H9 (cell line): Measurements from ENCODE around the gene THOC2. TPM values are rescaled to one million over a fixed set of nuclear protein-coding genes. Genes with fewer than 3 reads are reported as not detected.

Experiments
- DNase-seq: peaks from one replicate; pipeline ENCODE4 v3.0.0-alpha.2; 2017
- H2AFZ ChIP-seq: one replicate; pipeline ENCODE4 v1.6.1; 2013; ENCODE audit warnings: mild to moderate bottlenecking, low read length, control low read depth, moderate library complexity
- H2AK5ac ChIP-seq: 2 replicates; pipeline ENCODE4 v1.6.1; 2013; ENCODE audit warnings: low read length, control low read depth, mixed read lengths; ENCODE audit not compliant: insufficient read length
- H2BK120ac ChIP-seq: one replicate; pipeline ENCODE4 v1.6.1; 2013; ENCODE audit warnings: low read depth, mild to moderate bottlenecking, low read length, control low read depth, inconsistent platforms; ENCODE audit not compliant: poor library complexity, severe bottlenecking
- H2BK12ac ChIP-seq: 2 replicates; pipeline ENCODE4 v1.6.1; 2013; ENCODE audit warnings: low read length, control low read depth, mixed read lengths, low read depth; ENCODE audit not compliant: insufficient read length
- H2BK15ac ChIP-seq: 2 replicates; pipeline ENCODE4 v1.6.1; 2013; ENCODE audit warnings: low read depth, low read length, control low read depth
- H2BK20ac ChIP-seq: one replicate; pipeline ENCODE4 v1.6.1; 2013; ENCODE audit warnings: low read depth, mild to moderate bottlenecking, low read length, control low read depth, inconsistent platforms; ENCODE audit not compliant: poor library complexity, severe bottlenecking
- H2BK5ac ChIP-seq: 2 replicates; pipeline ENCODE4 v1.6.1; 2013; ENCODE audit warnings: low read length, control low read depth, mixed read lengths; ENCODE audit not compliant: insufficient read length
- H3K14ac ChIP-seq: 2 replicates; pipeline ENCODE4 v1.6.1; 2013; ENCODE audit warnings: low read length, control low read depth; ENCODE audit not compliant: insufficient read depth
- H3K18ac ChIP-seq: 2 replicates; pipeline ENCODE4 v1.6.1; 2013; ENCODE audit warnings: low read depth, mild to moderate bottlenecking, mixed read lengths, low read length, control low read depth; ENCODE audit not compliant: insufficient read length
- H3K23ac ChIP-seq: 2 replicates; pipeline ENCODE4 v1.6.1; 2013; ENCODE audit warnings: low read length, control low read depth, mixed read lengths, low read depth; ENCODE audit not compliant: insufficient read length
- H3K23me2 ChIP-seq: 2 replicates; pipeline ENCODE4 v1.6.1; 2013; ENCODE audit warnings: low read depth, mild to moderate bottlenecking, mixed read lengths, low read length, control low read depth; ENCODE audit not compliant: insufficient read length, poor library complexity, severe bottlenecking
- H3K27ac ChIP-seq: 2 replicates; pipeline ENCODE4 v1.5.1; 2013; ENCODE audit warnings: low read length, control low read depth, mixed read lengths, low read depth; ENCODE audit not compliant: insufficient read length
- H3K27me3 ChIP-seq: 2 replicates; pipeline ENCODE4 v1.6.1; 2013; ENCODE audit warnings: low read length, control low read depth, inconsistent platforms; ENCODE audit not compliant: insufficient read depth
- H3K4ac ChIP-seq: 2 replicates; pipeline ENCODE4 v1.6.1; 2013; ENCODE audit warnings: low read depth, mild to moderate bottlenecking, control low read depth, inconsistent platforms, low read length, moderate library complexity
- H3K4me1 ChIP-seq: 2 replicates; pipeline ENCODE4 v1.6.1; 2013; ENCODE audit warnings: low read length, control low read depth, inconsistent platforms; ENCODE audit not compliant: insufficient read depth
- H3K4me2 ChIP-seq: 2 replicates; pipeline ENCODE4 v1.6.1; 2013; ENCODE audit warnings: low read length, control low read depth, mixed read lengths; ENCODE audit not compliant: insufficient read length, insufficient read depth
- H3K56ac ChIP-seq: 2 replicates; pipeline ENCODE4 v1.6.1; 2013; ENCODE audit warnings: low read depth, mild to moderate bottlenecking, mixed read lengths, low read length, control low read depth; ENCODE audit not compliant: insufficient read length
- H3K79me1 ChIP-seq: 2 replicates; pipeline ENCODE4 v1.6.1; 2013; ENCODE audit warnings: low read depth, mild to moderate bottlenecking, moderate library complexity, low read length, control low read depth, inconsistent platforms; ENCODE audit not compliant: insufficient read depth, poor library complexity, severe bottlenecking
- H3K79me2 ChIP-seq: 2 replicates; pipeline ENCODE4 v1.6.1; 2013; ENCODE audit warnings: low read length, control low read depth, inconsistent platforms; ENCODE audit not compliant: insufficient read depth
- H3K9ac ChIP-seq: 2 replicates; pipeline ENCODE4 v1.6.1; 2013; ENCODE audit warnings: low read length, control low read depth, mixed read lengths; ENCODE audit not compliant: insufficient read length; ENCODE audit errors: extremely low read depth
- H3K9me3 ChIP-seq: one replicate; pipeline ENCODE4 v1.6.1; 2013; ENCODE audit warnings: low read depth, low read length, inconsistent platforms; ENCODE audit not compliant: control insufficient read depth
- H3T11ph ChIP-seq: one replicate; pipeline ENCODE4 v1.6.1; 2013; ENCODE audit warnings: mild to moderate bottlenecking, low read length, control low read depth, inconsistent platforms
- H4K20me1 ChIP-seq: one replicate; pipeline ENCODE4 v1.6.1; 2013; ENCODE audit not compliant: control insufficient read depth, insufficient read length, insufficient read depth
- H4K5ac ChIP-seq: 2 replicates; pipeline ENCODE4 v1.6.1; 2013; ENCODE audit warnings: low read depth, mild to moderate bottlenecking, mixed read lengths, low read length, control low read depth; ENCODE audit not compliant: insufficient read length
- H4K8ac ChIP-seq: replicated peaks from 2 replicates; pipeline ENCODE4 v1.6.1; 2013; ENCODE audit warnings: low read length, control low read depth, mixed read lengths, low read depth; ENCODE audit not compliant: insufficient read length
- H4K91ac ChIP-seq: 2 replicates; pipeline ENCODE4 v1.6.1; 2013; ENCODE audit warnings: low read depth, mild to moderate bottlenecking, moderate library complexity, mixed read lengths, low read length, control low read depth; ENCODE audit not compliant: insufficient read length
- H3K27ac Mint-ChIP-seq, 3 experiments: 2 replicates in 2 of 3; 3 replicates in 1 of 3; pipeline ENCODE4 v1.8.0; 2020 to 2021; ENCODE audit warnings: mixed read lengths in 3 of 3, mild to moderate bottlenecking in 1 of 3, moderate library complexity in 1 of 3
- H3K27me3 Mint-ChIP-seq: 2 replicates; pipeline ENCODE4 v1.8.0; 2021; ENCODE audit warnings: low read depth, mild to moderate bottlenecking, moderate library complexity, mixed read lengths
- H3K36me3 Mint-ChIP-seq, 3 experiments: 2 replicates in 2 of 3; 3 replicates in 1 of 3; pipeline ENCODE4 v1.8.0; 2020 to 2021; ENCODE audit warnings: low read depth in 3 of 3, mixed read lengths in 3 of 3; ENCODE audit not compliant: insufficient read depth in 1 of 3
- H3K4me1 Mint-ChIP-seq, 2 experiments: 2 replicates each; pipeline ENCODE4 v1.8.0; 2020; ENCODE audit warnings: mixed read lengths in 2 of 2
- H3K4me3 Mint-ChIP-seq, 2 experiments: 2 replicates in 1 of 2; 3 replicates in 1 of 2; pipeline ENCODE4 v1.8.0; 2020 to 2021; ENCODE audit warnings: mild to moderate bottlenecking in 2 of 2, mixed read lengths in 2 of 2, moderate library complexity in 1 of 2
- H3K9me3 Mint-ChIP-seq, 2 experiments: 2 replicates in 1 of 2; 3 replicates in 1 of 2; pipeline ENCODE4 v1.8.0; 2020; ENCODE audit warnings: mild to moderate bottlenecking in 2 of 2, mixed read lengths in 2 of 2, moderate library complexity in 1 of 2
- CTCF ChIP-seq: fragments of 200-600 bp; sonication (generic); conservative IDR thresholded peaks from 3 replicates; pipeline ENCODE4 v1.8.0; 2021; ENCODE audit warnings: antibody characterized with exemption, mild to moderate bottlenecking
- WGBS: extraction: QIAGEN DNeasy Blood & Tissue Kit; methylation state at CpG from one replicate; pipeline ENCODE4 v1.1.7; 2013; ENCODE audit warnings: missing lambda C conversion rate, low lambda C conversion rate, mixed read lengths; ENCODE audit not compliant: insufficient read length; ENCODE audit errors: extremely low coverage; 5-methylcytosine and 5-hydroxymethylcytosine counted together
- total RNA-seq: library from RNA; stranded (reverse); gene quantifications from 2 replicates; pipeline ENCODE4 v1.2.1, GENCODE V29; 2021

The THOC2 gene
- total RNA-seq, 1 experiment from 2014 or later, result 72.1 TPM

- peaks cover 19% of the 10 kb centered on the region for H3K9me3 ChIP-seq
- H3K4me2 ChIP-seq, result no peak overlapping the region
- WGBS, result no CpG with 5 or more reads among the region's 2 CpGs
- H3K14ac ChIP-seq, result no peak overlapping the region
- no peak overlapping the region for H2BK120ac ChIP-seq
- no peak overlapping the region for H4K91ac ChIP-seq
- no peak for TF ChIP-seq CTCF
- H2AK5ac ChIP-seq, result no peak overlapping the region
- H3K79me2 ChIP-seq, result no peaks in the 10 kb centered on the region
- H3K23me2 ChIP-seq, result no peaks in the 10 kb centered on the region
- Mint-ChIP-seq H3K36me3 (peaks cover 11 to 44% (median 26%) of the 10 kb centered on the region in 3 experiments), H3K4me3 (no peak overlapping the region), H3K27ac (no peak overlapping the region; a peak in 1 of 7 replicates), H3K27me3 (no peaks in the 10 kb centered on the region), H3K4me1 (peaks cover 4 to 5% of the 10 kb centered on the region in 2 experiments), H3K9me3 (peaks cover 4 to 47% of the 10 kb centered on the region in 2 experiments; a peak in 4 of 5 replicates)
- DNase-seq, result no peak
- H2BK5ac ChIP-seq, result no peak overlapping the region
- H3K4ac ChIP-seq, result no peak overlapping the region
- no peak overlapping the region for H2BK12ac ChIP-seq
- no peak overlapping the region for H3K27ac ChIP-seq
- H4K8ac ChIP-seq, result no peak overlapping the region
- H3K23ac ChIP-seq, result no peak overlapping the region
- H2BK20ac ChIP-seq, result no peak overlapping the region
- no peak overlapping the region for H3K9ac ChIP-seq
- H3K4me1 ChIP-seq, result no peaks in the 10 kb centered on the region; the same call in 1 of the 2 replicates
- no peak overlapping the region for H4K5ac ChIP-seq
- H3T11ph ChIP-seq, result no peak overlapping the region
- no peak overlapping the region for H3K18ac ChIP-seq
- no peak overlapping the region for H2BK15ac ChIP-seq
- no peak overlapping the region for H3K56ac ChIP-seq
- no peaks in the 10 kb centered on the region for H4K20me1 ChIP-seq
- H2AFZ ChIP-seq, result no peak overlapping the region
- no peaks in the 10 kb centered on the region for H3K27me3 ChIP-seq
- H3K79me1 ChIP-seq, result no peaks in the 10 kb centered on the region
These were observed 57.7 kb downstream of the THOC2 start for GRCh38 chrX:123675154-123675553.
